HepG2 (cell line): Measurements from ENCODE around the gene IRF2BPL. TPM values are rescaled to one million over a fixed set of nuclear protein-coding genes. Genes with fewer than 3 reads are reported as not detected.

Source experiments
- ATAC-seq: fragments of 200-7000 bp; cut with Tn5 transposase; 3 replicates; pipeline ENCODE4 v1.9.1; 2020; ENCODE audit warnings: mild to moderate bottlenecking, moderate library complexity
- BruUV-seq: library from RNA; stranded (reverse); fragments of 400-500 nt; replicated peaks from 2 replicates; lab custom pipeline; 2021; lab: Mats Ljungman, UMichigan
- CTCF ChIA-PET: fragments of 300-600 bp; formaldehyde crosslinking; extraction: SDS; loops from one replicate; lab custom pipeline; 2021; ENCODE audit warnings: low total read pairs, inconsistent platforms, low intra/inter-chr PET ratio; lab: Yijun Ruan, JAX
- POLR2A ChIA-PET: fragments of 350-600 bp; sonication (Branson Sonifier 250); formaldehyde crosslinking; loops from one replicate; lab custom pipeline; 2020; ENCODE audit warnings: antibody characterized with exemption, inconsistent platforms; lab: Yijun Ruan, JAX
- DNase-seq: peaks from one replicate; pipeline ENCODE4 v3.0.0-alpha.2; 2015; ENCODE audit warnings: low spot score
- FAIRE-seq: peaks from 3 replicates; lab custom pipeline; 2011; peaks lifted over from hg19 to GRCh38; lab: Jason Lieb, UNC
- H2AFZ ChIP-seq: one replicate; pipeline ENCODE4 v1.6.1; 2011; ENCODE audit warnings: low read length, inconsistent platforms
- H3K27ac ChIP-seq: fragments of 300-600 bp; 3 replicates; pipeline ENCODE4 v1.8.0; 2011; ENCODE audit warnings: mixed run types, mild to moderate bottlenecking, mixed read lengths, low read length, inconsistent platforms; ENCODE audit not compliant: insufficient read depth; ENCODE audit errors: extremely low read length
- H3K27me3 ChIP-seq, 2 experiments: fragments of 200-600 bp in 1 of 2; 2 replicates in 1 of 2; 3 replicates in 1 of 2; pipeline versions ENCODE4 v1.6.0 to v1.8.0; 2011; ENCODE audit warnings: low read length in 2 of 2, mild to moderate bottlenecking in 2 of 2, moderate library complexity in 2 of 2, inconsistent platforms in 1 of 2; ENCODE audit not compliant: insufficient read depth in 2 of 2, control insufficient read depth in 1 of 2
- H3K36me3 ChIP-seq, 2 experiments: fragments of 200-600 bp in 1 of 2; replicated peaks in 1 of 2; 2 replicates in 1 of 2; 3 replicates in 1 of 2; pipeline versions ENCODE4 v1.5.1 to v1.8.0; 2011; ENCODE audit warnings: low read length in 2 of 2, inconsistent platforms in 1 of 2; ENCODE audit not compliant: insufficient read depth in 2 of 2, control insufficient read depth in 1 of 2
- H3K4me1 ChIP-seq: 2 replicates; pipeline ENCODE4 v1.5.1; 2012; ENCODE audit warnings: low read length, inconsistent platforms; ENCODE audit not compliant: insufficient read depth
- H3K4me2 ChIP-seq: 2 replicates; pipeline ENCODE4 v1.6.0; 2011; ENCODE audit warnings: low read depth, low read length, inconsistent platforms
- H3K4me3 ChIP-seq, 3 experiments: fragments of 200-600 bp in 1 of 3; sonication (generic), shearing (Covaris generic) in 1 of 3; replicated peaks in 1 of 3; 2 replicates each; pipeline ENCODE4 v1.5.1; 2011 to 2016; ENCODE audit warnings: low read length in 3 of 3, inconsistent platforms in 2 of 3, low read depth in 2 of 3, mild to moderate bottlenecking in 2 of 3, control low read depth in 1 of 3, mixed read lengths in 1 of 3; ENCODE audit not compliant: insufficient read depth in 1 of 3
- H3K79me2 ChIP-seq: one replicate; pipeline ENCODE4 v1.6.1; 2011; ENCODE audit warnings: low read length, inconsistent platforms; ENCODE audit not compliant: insufficient read depth
- H3K9ac ChIP-seq: 2 replicates; pipeline ENCODE4 v1.6.0; 2011; ENCODE audit warnings: mild to moderate bottlenecking, low read depth, low read length, inconsistent platforms; ENCODE audit not compliant: insufficient read depth
- H3K9me3 ChIP-seq: 2 replicates; pipeline ENCODE4 v1.5.1; 2012; ENCODE audit warnings: mild to moderate bottlenecking, low read length
- H4K20me1 ChIP-seq: 2 replicates; pipeline ENCODE4 v1.6.0; 2011; ENCODE audit warnings: inconsistent platforms, mild to moderate bottlenecking, low read length, moderate library complexity; ENCODE audit not compliant: insufficient read depth
- KDM5A ChIP-seq: fragments of 200-600 bp; sonication (generic); IDR thresholded peaks from 2 replicates; pipeline ENCODE4 v1.7.0; 2018; ENCODE audit warnings: antibody characterized with exemption, mild to moderate bottlenecking, low read length, borderline replicate concordance
- MAFG ChIP-seq: sonication (generic); formaldehyde crosslinking; IDR thresholded peaks from 2 replicates; pipeline ENCODE4 v1.5.1; 2020; ENCODE audit warnings: mild to moderate bottlenecking, missing genetic modification reagents
- MAFK ChIP-seq, 2 experiments: IDR thresholded peaks in 1 of 2; conservative IDR thresholded peaks in 1 of 2; 2 replicates each; pipeline ENCODE4 v1.6.1; 2011; ENCODE audit warnings: improper control_type of control experiment in 2 of 2, low read length in 2 of 2
- MED1 ChIP-seq: sonication (generic); formaldehyde crosslinking; IDR thresholded peaks from 2 replicates; pipeline ENCODE4 v1.4.0; 2020; ENCODE audit warnings: missing genetic modification reagents
- PRDM4 ChIP-seq: sonication (generic); formaldehyde crosslinking; IDR thresholded peaks from 2 replicates; pipeline ENCODE4 v1.9.0; 2021; ENCODE audit warnings: missing genetic modification reagents, borderline replicate concordance
- RBFOX2 ChIP-seq: fragments of 200-400 bp; formaldehyde crosslinking; IDR thresholded peaks from 2 replicates; pipeline ENCODE4 v1.6.1; 2017; ENCODE audit warnings: low read depth, mild to moderate bottlenecking, low read length
- RBM22 ChIP-seq: fragments of 200-400 bp; formaldehyde crosslinking; optimal IDR thresholded peaks from 2 replicates; pipeline ENCODE3; 2017; ENCODE audit warnings: mild to moderate bottlenecking, low read length, moderate library complexity
- RBM39 ChIP-seq: fragments of 200-400 bp; formaldehyde crosslinking; IDR thresholded peaks from one replicate; pipeline ENCODE4 v1.6.1; 2018; ENCODE audit warnings: antibody characterized with exemption, mild to moderate bottlenecking, low read depth, low read length; ENCODE audit not compliant: poor library complexity, severe bottlenecking
- RFX5 ChIP-seq: IDR thresholded peaks from 2 replicates; pipeline ENCODE4 v1.6.1; 2011; ENCODE audit warnings: low read depth, low read length, improper control_type of control experiment
- RXRA ChIP-seq: sonication (generic); formaldehyde crosslinking; IDR thresholded peaks from 2 replicates; pipeline ENCODE4 v1.5.1; 2020; ENCODE audit warnings: missing genetic modification reagents
- SAP130 ChIP-seq: IDR thresholded peaks from 2 replicates; pipeline ENCODE4 v1.6.1; 2016; ENCODE audit warnings: low read depth
- SIN3A ChIP-seq: IDR thresholded peaks from 2 replicates; pipeline ENCODE4 v1.6.1; 2011; ENCODE audit warnings: low read depth, mild to moderate bottlenecking, control low read depth, low read length, borderline replicate concordance
- TARDBP ChIP-seq: sonication (generic); formaldehyde crosslinking; IDR thresholded peaks from 2 replicates; pipeline ENCODE4 v1.8.0; 2022; ENCODE audit warnings: mild to moderate bottlenecking, missing genetic modification reagents
- ZC3H13 ChIP-seq: sonication (generic); formaldehyde crosslinking; IDR thresholded peaks from 2 replicates; pipeline ENCODE4 v1.8.1; 2023; ENCODE audit warnings: mild to moderate bottlenecking, missing genetic modification reagents, moderate library complexity
- ZC3H4 ChIP-seq: sonication (generic); formaldehyde crosslinking; IDR thresholded peaks from 2 replicates; pipeline ENCODE4 v1.4.0; 2020; ENCODE audit warnings: missing genetic modification reagents, borderline replicate concordance
- ZFY ChIP-seq: sonication (generic); formaldehyde crosslinking; IDR thresholded peaks from 2 replicates; pipeline ENCODE4 v1.4.0; 2020; ENCODE audit warnings: missing genetic modification reagents
- WGBS: methylation state at CpG from one replicate; pipeline ENCODE4 v1.1.6; 2017; ENCODE audit warnings: low lambda C conversion rate; 5-methylcytosine and 5-hydroxymethylcytosine counted together
- in situ Hi-C: cut with HindIII; loops from 2 replicates; pipeline ENCODE4 v1.10.0; 2017; ENCODE audit warnings: low pct_unique_long_range_greater_than_20kb; ENCODE audit not compliant: extremely low pct_ligation_motif_present
- intact Hi-C: fragments of 100-400 bp; cut with micrococcal nuclease; formaldehyde crosslinking; loops from one replicate; pipeline ENCODE4 v1.10.0; 2022; ENCODE audit not compliant: unreplicated experiment
- polyA plus RNA-seq, 8 experiments: library from polyadenylated mRNA; depleted of rRNA in 3 of 8; stranded (reverse) in 7 of 8; unstranded in 1 of 8; fragments of >200 nt; fragmentation: Illumina TruSeq in 4 of 8; extraction: Trizol in 4 of 8; gene quantifications; 2 replicates each; pipeline versions ENCODE4 v1.2.1 to v1.2.3, GENCODE V29; 2011 to 2016; ENCODE audit warnings: low read depth in 4 of 8, missing spikeins in 1 of 8, mixed read lengths in 1 of 8; ENCODE audit not compliant: insufficient read depth in 1 of 8
- total RNA-seq, 5 experiments: library from RNA; depleted of rRNA; stranded (reverse); fragments of >200 nt; fragmentation: Illumina TruSeq; extraction: Trizol; gene quantifications; 2 replicates each; pipeline ENCODE4 v1.2.3, GENCODE V29; 2016; ENCODE audit warnings: low read depth in 1 of 5
- TF ChIP-seq, protein P1 (sequence below): sonication (generic); formaldehyde crosslinking; IDR thresholded peaks from 2 replicates; pipeline ENCODE4 v1.4.0; 2020; ENCODE audit warnings: missing genetic modification reagents, borderline replicate concordance

The IRF2BPL gene
- total and polyA plus RNA-seq, 2 of the 13 experiments (the other 11 are each of a cell fraction or from before 2014, with no cell fraction given) = 6.6 to 8.4 TPM

- Histone ChIP-seq H3K4me2 (peak overlapping the region; percentile 89), H3K36me3 (peaks cover 2 to 5% of the 10 kb centered on the region in 2 experiments; a peak in 2 of 5 replicates), H3K4me1 (peaks cover 65% of the 10 kb centered on the region), H3K9ac (peak overlapping the region; percentile 56), H4K20me1 (peaks cover 14% of the 10 kb centered on the region), H3K27me3 (no peaks in the 10 kb centered on the region), H3K79me2 (peaks cover 36% of the 10 kb centered on the region), H3K4me3 (peak overlapping the region; percentile 38 to 85 (median 85)), H3K9me3 (no peaks in the 10 kb centered on the region), H2AFZ (no peak overlapping the region), H3K27ac (peak overlapping the region; percentile 84)
- DNase-seq (peak; percentile 66), ATAC-seq (no peak; the same call in 1 of the 3 replicates), FAIRE-seq (no peak)
- BruUV-seq = no TSS peak
- intact Hi-C loops (no loop called here), in situ Hi-C loops (no loop called here)
- WGBS = 12% methylated on average over 16 of the region's 16 CpGs
- CTCF ChIA-PET = interaction anchor here (1.4 to 2.1 kb wide), 2 partner anchors 29 to 44 kb away, joined by 5 to 15 read pairs; no protein-coding TSS in a partner anchor
- POLR2A ChIA-PET = interaction anchor here (0.9 to 3.0 kb wide), 16 partner anchors 8 to 192 kb away, joined by 3 to 25 read pairs (median 8); no protein-coding TSS in a partner anchor
- 0 out of 2 replicates have a peak, but pooled peaks have one; percentile 19 for TF ChIP-seq TARDBP
- peak; percentile 34; the same call in 1 of the 2 replicates for TF ChIP-seq SAP130 (CRISPR knock-in tag)
- peak; percentile 13; the same call in 1 of the 2 replicates for TF ChIP-seq RBFOX2
- TF ChIP-seq PRDM4 (CRISPR knock-in tag) = no peak
- TF ChIP-seq SIN3A = peak; percentile 50; the same call in 1 of the 2 replicates
- 0 out of 2 replicates have a peak, but pooled peaks have one; percentile 25 for TF ChIP-seq MED1 (CRISPR knock-in tag)
- peak; percentile 93 for TF ChIP-seq MAFG (CRISPR knock-in tag)
- TF ChIP-seq, protein P1, sequence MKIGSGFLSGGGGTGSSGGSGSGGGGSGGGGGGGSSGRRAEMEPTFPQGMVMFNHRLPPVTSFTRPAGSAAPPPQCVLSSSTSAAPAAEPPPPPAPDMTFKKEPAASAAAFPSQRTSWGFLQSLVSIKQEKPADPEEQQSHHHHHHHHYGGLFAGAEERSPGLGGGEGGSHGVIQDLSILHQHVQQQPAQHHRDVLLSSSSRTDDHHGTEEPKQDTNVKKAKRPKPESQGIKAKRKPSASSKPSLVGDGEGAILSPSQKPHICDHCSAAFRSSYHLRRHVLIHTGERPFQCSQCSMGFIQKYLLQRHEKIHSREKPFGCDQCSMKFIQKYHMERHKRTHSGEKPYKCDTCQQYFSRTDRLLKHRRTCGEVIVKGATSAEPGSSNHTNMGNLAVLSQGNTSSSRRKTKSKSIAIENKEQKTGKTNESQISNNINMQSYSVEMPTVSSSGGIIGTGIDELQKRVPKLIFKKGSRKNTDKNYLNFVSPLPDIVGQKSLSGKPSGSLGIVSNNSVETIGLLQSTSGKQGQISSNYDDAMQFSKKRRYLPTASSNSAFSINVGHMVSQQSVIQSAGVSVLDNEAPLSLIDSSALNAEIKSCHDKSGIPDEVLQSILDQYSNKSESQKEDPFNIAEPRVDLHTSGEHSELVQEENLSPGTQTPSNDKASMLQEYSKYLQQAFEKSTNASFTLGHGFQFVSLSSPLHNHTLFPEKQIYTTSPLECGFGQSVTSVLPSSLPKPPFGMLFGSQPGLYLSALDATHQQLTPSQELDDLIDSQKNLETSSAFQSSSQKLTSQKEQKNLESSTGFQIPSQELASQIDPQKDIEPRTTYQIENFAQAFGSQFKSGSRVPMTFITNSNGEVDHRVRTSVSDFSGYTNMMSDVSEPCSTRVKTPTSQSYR = peak; percentile 84
- TF ChIP-seq RXRA (CRISPR knock-in tag) = peak; percentile 23; the same call in 1 of the 2 replicates
- TF ChIP-seq MAFK (conservative IDR thresholded peaks at IDR 0.05 in 1 of 2, IDR thresholded peaks at IDR 0.05 in 1 of 2; ENCODE audit: low read length in 2 of 2) = peak; percentile 99
- peak; percentile 75 for TF ChIP-seq ZC3H13
- TF ChIP-seq RFX5 = 0 out of 2 replicates have a peak, but pooled peaks have one; percentile 50
- peak; percentile 38 for TF ChIP-seq RBM39
- 0 out of 2 replicates have a peak, but pooled peaks have one; percentile 5 for TF ChIP-seq ZFY (CRISPR knock-in tag)
- TF ChIP-seq RBM22 = peak; percentile 48
- TF ChIP-seq KDM5A = peak; percentile 14; the same call in 1 of the 2 replicates
- TF ChIP-seq ZC3H4 = no peak
Measured at GRCh38 chr14:77024171-77024691, 4.3 kb downstream of the IRF2BPL start.
